Testis (tissue), 2 donors: Measurements from ENCODE around the gene TCERG1L.

Source experiments
- CTCF ChIP-seq, 3 experiments: fragments of 450-650 bp in 2 of 3; fragments of 200-600 bp in 1 of 3; sonication (generic) in 1 of 3; IDR thresholded peaks; one replicate each; pipeline ENCODE4 v1.5.1; 2016 to 2019; ENCODE audit warnings: antibody characterized with exemption in 3 of 3, mild to moderate bottlenecking in 2 of 3, moderate library complexity in 1 of 3
- POLR2A ChIP-seq: fragments of 450-650 bp; IDR thresholded peaks from one replicate; pipeline ENCODE4 v1.6.1; 2017; ENCODE audit warnings: antibody characterized with exemption, mild to moderate bottlenecking, moderate library complexity

- TF ChIP-seq CTCF (IDR thresholded peaks at IDR 0.05) = no peak
- TF ChIP-seq POLR2A = no peak
These were observed 226.8 kb downstream of the TCERG1L start for GRCh38 chr10:131084791-131085090.
